Stimulated activated CD8-positive, alpha-beta memory T cell treated with anti-CD3 and anti-CD28 coated beads, Interleukin-7, amount 100 ng/mL, for 48 hours (primary cell): ENCODE data around the gene LYRM1.
"Not testable (repeated sequence)": the region's sequence is repeated elsewhere in the genome, so short reads cannot be mapped to it uniquely, and the experiment has no call there.

ENCODE experiments used
- DNase-seq, 2 donors: peaks; one replicate each; pipeline ENCODE4 v3.0.0-alpha.2; 2020; ENCODE audit warnings: low read depth in 1 of 2; ENCODE audit errors: extremely low read depth in 1 of 2

Gene LYRM1

DNA sequence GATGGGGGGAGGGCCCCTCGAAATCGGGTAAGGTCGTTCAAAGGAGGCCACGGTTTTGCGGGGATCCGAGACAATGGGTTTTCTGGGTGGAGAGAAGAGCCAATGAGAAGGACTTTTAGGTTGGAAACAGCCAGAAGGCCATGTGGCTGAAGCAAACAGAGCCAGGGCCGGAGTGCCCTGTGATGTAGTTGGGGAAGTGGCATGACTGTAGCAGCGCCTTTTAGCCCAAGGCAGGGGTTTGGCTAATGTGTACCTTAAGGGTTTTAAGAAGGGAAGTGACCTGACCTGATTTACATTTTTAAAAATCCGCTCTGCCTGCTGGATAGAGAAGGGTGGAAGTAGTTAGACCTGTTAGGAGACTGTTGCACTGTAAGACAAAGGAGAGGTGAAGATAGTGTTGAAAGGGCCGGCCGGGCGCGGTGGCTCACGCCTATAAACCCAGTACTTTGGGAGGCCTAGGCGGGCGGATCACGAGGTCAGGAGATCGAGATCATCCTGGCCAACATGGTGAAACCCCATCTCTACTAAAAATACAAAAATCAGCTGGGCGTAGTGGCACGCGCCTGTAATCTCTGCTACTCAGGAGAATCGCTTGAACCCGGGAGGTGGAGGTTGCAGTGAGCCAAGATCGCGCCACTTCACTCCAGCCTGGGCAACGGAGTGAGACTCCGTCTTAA, 1.0 kb downstream of the LYRM1 start:
- no peak for DNase-seq

GRCh38 chr16:20902426-20902825, 1.9 kb downstream of the LYRM1 start:
- no peak for DNase-seq

DNA sequence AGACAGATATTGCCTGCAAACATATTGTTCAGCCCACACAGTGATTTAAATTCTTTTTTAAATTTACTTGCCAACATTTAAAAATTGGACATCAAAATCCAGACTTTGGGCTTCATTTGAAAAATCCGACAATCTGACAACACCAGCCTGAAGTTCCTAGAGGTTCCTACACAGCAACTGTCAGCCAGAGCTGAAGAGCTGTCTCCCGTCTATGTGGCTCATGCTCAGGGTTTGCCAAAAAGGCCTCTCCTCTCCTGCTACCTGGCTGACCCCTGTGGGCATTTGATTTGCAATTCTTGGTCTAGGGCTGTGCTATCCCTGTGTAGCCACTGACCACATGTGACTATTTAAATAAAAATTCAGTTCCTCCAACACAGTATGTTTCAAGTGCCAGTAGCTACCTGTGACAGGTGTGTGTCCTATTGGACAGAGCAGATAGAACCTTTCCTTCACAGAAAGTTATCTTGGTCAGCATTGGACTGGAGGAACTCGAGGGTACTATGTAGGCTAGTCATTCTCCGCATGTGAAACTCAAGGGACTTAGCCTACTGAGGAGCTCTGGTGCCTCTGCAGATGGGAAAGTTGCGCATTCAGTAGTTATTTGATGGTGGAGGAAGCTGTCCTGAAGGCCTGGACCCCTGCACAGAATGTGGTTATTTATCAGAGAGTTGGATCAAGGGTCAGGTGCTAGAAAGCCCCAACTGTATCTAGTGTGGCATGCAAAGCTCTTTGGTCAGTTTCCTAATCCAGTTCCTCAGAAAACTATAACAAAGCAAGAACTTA, 2.7 kb downstream of the LYRM1 start:
- DNase-seq = no peak

DNA sequence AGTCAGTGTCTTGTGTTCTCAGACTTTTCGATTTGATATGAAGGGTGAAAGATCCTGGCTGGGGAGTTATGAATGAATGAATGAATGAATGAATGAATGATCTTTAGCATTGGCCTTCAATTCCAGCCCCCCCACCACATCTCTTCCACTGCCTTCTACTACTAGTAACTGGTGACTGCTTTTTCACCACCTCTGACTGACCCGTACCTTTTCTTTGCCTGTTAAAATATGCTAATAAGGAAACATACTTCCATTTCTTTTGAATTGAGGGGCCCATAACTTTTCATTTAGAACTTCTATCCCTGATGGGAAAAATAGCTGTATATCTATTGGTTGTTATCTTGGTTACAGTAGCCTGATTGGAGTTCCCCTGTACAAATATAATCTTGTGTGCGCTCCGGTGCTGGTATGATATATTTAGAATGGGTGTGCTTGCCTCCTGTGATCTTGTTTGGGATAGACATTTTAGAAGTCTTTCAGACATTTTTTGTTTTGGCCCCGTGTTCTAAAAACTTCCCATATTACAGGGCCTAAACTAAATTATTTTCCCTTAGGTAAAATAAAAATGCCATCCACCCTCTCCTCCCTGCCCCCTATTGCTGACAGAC, 3.4 kb downstream of the LYRM1 start:
- DNase-seq = no peak

DNA sequence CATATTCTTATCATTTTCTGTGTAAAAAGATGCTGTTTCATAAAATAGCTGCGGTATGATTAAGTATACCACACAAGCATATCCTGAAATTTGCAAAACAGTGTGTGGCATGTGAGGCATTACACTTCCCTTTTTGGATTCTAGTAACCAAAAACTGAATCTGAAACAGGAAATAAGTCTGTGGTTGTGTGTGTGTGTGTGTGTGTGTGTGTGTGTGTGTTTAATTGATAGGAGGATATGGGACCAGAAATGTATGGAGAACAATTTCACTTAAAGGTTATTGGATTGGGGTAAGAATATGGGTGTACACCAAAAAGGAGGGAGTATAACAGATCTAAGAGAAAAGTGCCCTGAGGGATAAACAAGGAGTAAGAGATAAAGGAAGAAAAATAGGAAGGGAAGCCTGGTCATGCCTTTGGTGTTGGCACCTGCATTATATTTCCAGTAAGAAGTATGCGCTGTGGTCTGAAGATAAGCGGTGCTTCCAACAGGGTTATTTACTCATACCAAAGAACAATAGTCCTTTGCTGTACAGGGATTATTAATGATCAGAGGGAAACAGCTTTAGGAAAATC, 4.0 kb downstream of the LYRM1 start:
- no peak for DNase-seq

- DNase-seq = no peak
Measured at GRCh38 chr16:20905576-20905975, 5.0 kb downstream of the LYRM1 start.

- no peak for DNase-seq
Measured at GRCh38 chr16:20906341-20907255, 6.0 kb downstream of the LYRM1 start.

GRCh38 chr16:20910781-20911321, 10.3 kb downstream of the LYRM1 start:
- DNase-seq = no peak

GRCh38 chr16:20911361-20911760, 10.8 kb downstream of the LYRM1 start:
- no peak for DNase-seq

GRCh38 chr16:20916289-20916688, 15.7 kb downstream of the LYRM1 start:
- no peak for DNase-seq

DNA sequence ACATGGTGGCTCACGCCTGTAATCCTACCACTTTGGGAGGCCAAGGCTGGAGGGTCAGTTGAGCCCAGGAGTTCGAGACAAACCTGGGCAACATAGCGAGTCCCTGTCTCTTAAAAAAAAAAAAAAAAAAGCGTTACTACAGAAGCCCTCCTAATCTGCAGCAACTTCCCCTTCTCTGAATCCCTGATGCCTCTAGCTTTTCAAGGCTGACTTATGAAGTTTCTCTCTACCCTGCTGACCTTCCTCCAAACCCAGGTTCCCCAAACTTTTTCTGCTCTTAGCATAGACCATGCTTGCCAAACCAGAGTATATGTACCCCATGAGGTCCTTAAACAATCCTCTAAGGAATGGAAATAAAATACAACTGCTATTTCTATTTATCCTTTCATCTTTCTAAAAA, 16.4 kb downstream of the LYRM1 start:
- no peak for DNase-seq

- no peak for DNase-seq
Measured at GRCh38 chr16:20918486-20919239, 18.1 kb downstream of the LYRM1 start.

DNA sequence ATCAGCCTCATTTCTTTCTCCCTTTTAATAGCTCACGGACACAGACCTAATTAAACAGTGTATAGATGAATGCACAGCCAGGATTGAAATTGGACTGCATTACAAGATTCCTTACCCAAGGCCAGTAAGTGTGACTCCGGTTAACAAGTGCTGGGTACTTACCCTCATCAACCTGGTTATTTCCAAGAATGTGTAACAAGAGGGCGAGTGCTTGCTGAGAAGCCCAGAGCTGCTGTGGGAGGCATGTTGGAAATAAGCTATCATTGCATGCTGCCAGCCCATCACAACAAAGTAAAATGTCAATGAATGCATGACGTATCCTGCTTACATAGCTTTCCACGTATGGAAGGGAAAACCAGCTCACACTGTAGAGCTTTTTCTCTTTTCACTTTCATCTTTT, 19.5 kb downstream of the LYRM1 start:
- no peak for DNase-seq

DNA sequence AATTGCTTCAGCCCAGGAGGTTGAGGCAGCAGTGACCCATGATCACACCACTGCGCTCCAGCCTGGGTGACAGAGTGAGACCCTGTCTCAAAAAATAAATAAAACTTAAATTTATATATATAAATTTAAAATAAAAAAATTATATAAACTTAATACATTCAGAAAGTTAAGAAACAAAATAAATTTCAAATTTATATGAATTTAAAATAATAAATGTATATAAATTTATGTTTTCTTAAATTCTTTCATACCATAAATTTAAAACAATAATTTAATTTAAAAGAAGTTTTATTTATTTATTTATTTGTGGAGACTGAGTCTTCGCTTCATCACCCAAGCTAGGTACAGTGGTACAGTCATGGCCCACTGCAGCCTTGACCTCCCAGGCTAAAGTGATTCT, 20.2 kb downstream of the LYRM1 start:
- DNase-seq = no peak

DNA sequence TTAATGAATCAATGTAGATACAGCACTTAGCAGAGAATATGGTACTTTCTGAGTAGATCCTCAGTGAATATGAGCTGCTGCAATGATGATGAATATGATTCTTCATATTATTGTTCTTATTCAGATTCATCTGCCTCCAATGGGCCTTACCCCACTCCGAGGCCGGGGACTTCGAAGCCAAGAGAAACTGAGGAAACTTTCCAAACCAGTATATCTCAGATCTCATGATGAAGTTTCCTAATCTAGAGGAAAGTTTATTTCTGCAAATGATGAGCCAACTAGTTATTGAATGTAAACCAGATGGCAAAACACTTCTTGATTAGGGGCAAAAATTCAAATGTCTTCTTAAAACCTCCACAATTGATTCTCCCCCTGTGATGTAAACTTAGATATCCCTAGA, 23.3 kb downstream of the LYRM1 start:
- DNase-seq = no peak

- DNase-seq = no peak
Measured at GRCh38 chr16:20925751-20926150, 25.2 kb downstream of the LYRM1 start.

DNA sequence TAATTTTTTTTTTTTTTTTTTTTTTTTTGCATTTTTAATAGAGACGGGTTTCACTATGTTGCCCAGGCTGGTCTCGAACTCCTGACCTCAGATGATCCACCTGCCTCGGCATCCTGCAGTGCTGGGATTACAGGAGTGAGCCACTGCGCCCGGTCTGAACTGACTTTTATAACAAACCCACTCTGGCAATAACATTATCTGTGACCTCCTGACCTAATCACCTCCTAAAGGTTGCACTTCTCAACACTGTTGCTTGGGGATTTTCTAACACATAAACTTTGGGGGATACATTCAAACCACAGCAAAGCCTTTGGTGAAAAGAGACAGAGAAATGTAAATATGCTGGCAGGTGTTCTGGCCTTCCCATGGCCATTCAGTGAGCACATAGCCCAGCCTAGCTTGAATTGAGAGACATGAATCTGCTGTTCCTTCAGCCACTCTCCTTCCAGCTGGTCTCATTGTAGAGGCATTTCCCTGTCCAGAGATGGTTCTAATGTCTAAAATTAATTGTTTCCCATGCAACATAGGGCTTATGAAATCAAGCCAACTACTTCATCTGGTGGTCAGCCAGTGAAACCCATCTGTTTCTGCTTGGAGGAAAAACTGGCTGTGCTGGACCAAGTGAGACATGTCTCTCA, 28.3 kb downstream of the LYRM1 start:
- no peak for DNase-seq

- DNase-seq = not testable (repeated sequence)
Measured at GRCh38 chr16:20929676-20930364, 29.2 kb downstream of the LYRM1 start.

GRCh38 chr16:20930365-20930690, 29.8 kb downstream of the LYRM1 start:
- DNase-seq = no peak
